ELR (cell line): ENCODE measurements around the gene PDCD2L.
"Not testable (repeated sequence)": the region's sequence is repeated elsewhere in the genome, so short reads cannot be mapped to it uniquely, and the experiment has no call there.

Experiments
- DNase-seq: peaks from one replicate; pipeline ENCODE4 v3.0.0-alpha.2; 2015; ENCODE audit warnings: low read depth

PDCD2L gene

DNA sequence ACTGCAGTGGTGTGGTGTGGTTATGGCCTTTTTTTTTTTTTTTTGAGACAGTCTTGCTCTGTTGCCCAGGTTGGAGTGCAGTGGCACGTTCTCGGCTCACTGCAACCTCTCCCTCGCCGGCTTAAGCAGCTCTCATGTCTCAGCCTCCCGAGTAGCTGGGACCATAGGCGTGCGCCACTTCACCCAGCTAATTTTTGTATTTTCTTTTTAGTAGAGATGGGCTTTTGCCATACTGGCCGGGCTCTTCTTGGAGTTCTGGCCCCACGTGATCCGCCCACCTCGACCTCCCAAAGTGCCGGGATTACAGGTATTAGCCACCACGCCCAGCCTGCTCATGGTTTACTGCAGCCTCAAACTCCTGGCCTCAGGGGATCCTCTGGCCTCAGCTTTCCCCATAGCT lies 7.0 kb downstream of the PDCD2L start:
- no peak for DNase-seq

DNA sequence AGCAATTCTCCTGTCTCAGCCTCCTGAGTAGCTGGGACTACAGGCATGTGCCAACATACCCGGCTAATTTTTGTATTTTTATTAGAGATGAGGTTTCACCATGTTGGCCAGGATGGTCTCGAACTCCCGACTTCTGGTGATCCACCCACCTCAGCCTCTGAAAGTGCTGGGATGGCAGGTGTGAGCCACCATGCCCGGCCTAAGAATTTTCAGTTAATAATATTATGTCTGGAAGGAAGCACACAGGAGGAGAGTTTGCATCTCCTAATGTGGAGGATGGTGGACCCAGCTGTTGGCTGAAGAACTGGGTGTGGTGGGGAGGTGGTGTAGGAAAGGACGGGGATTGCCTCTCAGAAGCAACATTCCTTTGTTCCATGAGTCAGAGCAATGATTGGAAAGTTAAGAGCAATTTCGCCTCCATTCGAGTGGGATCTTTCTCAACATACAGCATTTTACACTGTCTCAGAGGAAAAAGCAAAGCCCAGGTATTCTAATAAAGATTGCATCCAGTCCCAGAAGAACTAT lies 11.9 kb downstream of the PDCD2L start:
- peak; percentile 35 for DNase-seq

DNA sequence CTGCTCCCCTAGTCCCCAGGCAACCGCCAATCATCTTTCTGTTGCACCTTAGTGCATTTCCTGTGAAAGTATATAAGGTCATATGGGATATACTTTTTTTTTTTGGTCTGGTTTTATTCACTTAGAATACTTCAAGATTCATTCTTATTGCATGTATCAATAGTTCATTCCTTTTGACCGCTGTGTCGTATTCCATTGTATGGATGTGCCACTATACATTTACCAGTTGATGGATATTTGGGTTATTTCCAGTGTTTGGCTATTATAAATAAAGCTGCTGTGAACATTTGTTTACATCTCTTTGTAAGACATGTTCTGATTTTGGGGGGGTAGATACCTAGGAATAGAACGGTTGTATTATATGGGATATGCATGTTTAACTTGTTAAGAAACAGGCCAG lies 14.1 kb downstream of the PDCD2L start:
- DNase-seq, result no peak

GRCh38 chr19:34426096-34426661 lies 22.0 kb downstream of the PDCD2L start:
- no peak for DNase-seq

GRCh38 chr19:34428549-34429285 lies 24.5 kb downstream of the PDCD2L start:
- DNase-seq, result peak; percentile 44

DNA sequence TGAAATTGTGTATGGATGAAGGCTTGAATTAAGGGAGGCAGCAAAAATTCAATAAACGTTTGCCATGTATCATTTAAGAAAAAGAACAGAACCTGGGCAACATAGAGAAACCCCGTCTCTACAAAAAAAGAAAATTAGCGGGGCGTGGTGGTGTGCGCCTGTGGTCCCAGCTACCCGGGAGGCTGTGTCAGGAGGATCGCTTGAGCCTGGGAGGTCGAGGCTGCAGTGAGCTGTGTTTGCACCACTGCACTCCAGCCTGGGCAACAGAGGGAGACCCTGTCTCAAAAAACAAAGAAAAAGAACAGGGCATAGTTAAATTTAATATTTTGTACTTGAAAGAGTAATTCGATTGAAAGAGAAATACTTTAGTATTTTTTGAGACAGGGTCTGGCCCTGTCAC lies 25.4 kb downstream of the PDCD2L start:
- no peak for DNase-seq

GRCh38 chr19:34430738-34431625 lies 26.8 kb downstream of the PDCD2L start:
- DNase-seq, result peak; percentile 76

DNA sequence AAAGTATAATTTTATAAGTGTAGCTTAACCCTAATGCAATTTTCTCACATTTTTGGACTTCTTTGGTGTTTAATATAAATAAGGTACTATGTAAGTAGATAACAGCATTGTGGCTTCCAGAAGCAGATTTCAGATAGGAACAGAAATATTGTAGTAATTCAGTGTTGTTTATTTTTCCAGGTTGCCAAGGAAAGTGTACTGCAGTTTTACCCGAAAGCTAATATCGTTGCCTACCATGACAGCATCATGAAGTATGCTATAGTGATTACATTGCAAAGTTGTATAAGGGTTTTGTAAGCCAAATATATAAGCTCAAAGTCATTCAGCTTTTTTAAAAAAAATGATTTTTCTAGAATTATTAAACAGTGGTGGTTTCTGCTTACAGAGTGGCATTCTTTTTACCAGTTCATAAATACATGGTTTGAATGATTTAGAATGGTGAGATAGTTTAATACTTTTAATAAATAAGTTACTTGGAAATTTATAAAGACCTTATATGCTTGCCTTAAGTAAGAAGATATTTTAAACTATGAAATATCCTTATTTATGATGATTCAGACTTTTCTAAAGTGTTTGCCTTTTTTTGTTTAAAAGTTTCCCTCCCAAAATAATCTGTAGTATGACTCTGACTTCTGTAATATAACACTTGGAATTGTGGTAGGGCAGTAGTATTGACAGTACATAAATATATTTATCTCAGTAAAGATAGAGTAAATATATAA lies 27.6 kb downstream of the PDCD2L start:
- no peak for DNase-seq

DNA sequence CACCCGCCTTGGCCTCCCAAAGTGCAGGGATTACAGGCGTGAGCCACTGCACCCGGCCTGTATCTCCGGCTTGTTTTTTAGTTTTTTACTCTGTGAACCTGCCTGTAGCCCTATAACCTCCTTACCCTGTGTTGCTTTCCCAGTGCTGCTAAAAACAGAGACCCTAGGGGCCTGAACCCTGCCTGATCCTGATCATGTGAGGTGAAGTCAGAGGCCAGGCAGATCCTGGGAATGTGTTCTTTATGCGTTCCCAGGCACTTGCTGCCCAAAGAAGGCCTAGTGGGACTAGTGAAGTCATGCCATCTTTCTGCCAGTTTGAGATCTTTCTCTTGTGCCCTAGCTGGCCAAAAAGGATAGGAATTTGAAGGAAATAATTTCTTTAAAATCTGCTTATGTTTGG lies 28.6 kb downstream of the PDCD2L start:
- no peak for DNase-seq

GRCh38 chr19:34436716-34437115 lies 32.5 kb downstream of the PDCD2L start:
- no peak for DNase-seq

DNA sequence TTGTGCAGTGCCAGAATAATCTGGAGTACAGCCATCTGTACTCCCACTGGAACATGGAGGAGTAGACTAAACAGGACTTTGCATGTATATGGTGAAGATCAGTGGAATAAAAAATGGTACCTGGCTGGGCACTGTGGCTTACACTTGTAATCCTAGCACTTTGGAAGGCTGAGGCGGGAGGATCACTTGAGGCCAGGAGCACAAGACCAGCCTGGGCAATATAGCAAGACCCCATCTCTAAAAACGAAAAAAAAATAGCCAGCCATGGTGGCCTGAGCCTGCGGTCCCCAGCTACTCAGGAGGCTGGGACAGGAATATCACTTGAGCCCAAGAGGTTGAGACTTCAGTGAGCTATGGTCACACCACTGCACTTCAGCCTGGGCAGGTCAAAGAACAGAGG lies 44.0 kb downstream of the PDCD2L start:
- no peak for DNase-seq

DNA sequence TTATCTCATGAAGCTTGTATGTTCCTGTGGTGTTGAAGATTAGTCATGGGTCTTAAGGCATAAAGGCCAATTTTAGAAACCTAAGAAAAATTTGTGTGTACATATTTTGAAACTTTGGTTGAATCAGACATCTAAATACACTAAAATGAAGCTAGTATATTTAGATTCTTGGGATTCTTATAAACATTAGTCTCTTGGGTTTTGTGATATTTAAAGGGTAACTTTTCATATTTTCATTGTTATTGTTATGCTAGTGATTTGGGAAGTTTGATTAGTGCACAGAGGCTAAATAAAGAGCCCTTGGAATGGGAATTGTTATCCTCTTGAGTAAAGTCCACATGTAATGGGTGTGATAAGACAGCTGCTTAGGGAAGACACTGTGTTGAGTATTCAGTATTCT lies 48.5 kb downstream of the PDCD2L start:
- no peak for DNase-seq

- no peak for DNase-seq
Observed at GRCh38 chr19:34454091-34454490, 49.9 kb downstream of the PDCD2L start.

DNA sequence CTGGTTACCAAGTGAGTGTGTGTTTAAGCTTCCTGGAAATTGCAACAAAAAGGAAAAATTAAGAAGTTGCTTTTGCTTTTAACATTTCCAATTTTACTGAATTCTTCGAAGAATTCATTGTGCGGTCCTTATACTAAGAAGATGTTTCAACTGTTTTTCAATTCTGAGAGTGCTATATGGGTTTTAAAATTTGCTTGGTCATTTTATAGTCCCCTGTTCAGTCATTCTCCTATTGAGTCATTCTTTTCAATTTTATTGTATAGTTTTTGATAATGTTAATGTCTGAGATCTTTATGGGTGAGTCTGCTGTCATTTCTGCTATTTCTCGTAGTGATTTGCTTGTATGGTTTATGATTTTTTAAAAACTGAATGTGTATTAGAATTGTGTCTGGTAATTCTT lies 50.5 kb downstream of the PDCD2L start:
- no peak for DNase-seq

GRCh38 chr19:34455783-34456480 lies 51.7 kb downstream of the PDCD2L start:
- DNase-seq, result not testable (repeated sequence)

DNA sequence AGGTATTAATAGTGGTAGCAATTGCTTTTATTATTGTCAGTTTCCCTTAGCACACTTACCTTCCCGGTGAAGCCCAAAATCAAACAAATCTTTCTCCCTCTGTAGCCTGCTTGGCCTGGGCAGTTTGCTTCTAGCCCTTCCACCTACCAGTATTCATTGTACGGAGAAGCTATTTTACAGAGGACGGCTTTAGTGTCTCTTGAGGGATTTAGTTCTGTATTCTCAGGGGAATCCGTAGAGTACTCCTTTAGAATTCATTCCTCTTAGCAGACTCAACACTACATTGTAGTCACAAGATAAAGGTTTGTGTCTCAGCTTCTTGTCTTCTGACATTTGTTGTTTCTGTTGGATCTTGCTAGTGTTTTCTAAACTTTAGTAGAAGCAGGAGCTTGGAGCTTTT lies 53.2 kb downstream of the PDCD2L start:
- DNase-seq, result no peak

DNA sequence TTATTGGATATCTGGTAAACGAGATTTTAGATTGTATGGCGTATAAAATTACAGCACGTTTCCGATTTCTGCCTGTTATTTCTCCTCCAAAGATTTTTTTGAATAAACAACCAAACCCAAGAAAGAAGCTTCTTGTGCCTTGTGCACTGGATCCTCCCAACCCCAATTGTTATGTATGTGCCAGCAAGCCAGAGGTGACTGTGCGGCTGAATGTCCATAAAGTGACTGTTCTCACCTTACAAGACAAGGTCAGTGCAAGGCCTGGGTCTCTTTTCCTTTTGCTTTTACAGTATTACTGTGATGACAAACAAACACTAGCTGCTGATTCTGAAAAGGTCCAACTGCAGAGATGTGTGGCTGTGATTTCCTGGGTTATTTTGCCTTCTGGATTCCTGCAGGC lies 54.5 kb downstream of the PDCD2L start:
- no peak for DNase-seq

GRCh38 chr19:34459614-34460013 lies 55.4 kb downstream of the PDCD2L start:
- no peak for DNase-seq

GRCh38 chr19:34461375-34462100 lies 57.3 kb downstream of the PDCD2L start:
- DNase-seq, result no peak

- DNase-seq, result not testable (repeated sequence)
Observed at GRCh38 chr19:34464785-34465184, 60.6 kb downstream of the PDCD2L start.

DNA sequence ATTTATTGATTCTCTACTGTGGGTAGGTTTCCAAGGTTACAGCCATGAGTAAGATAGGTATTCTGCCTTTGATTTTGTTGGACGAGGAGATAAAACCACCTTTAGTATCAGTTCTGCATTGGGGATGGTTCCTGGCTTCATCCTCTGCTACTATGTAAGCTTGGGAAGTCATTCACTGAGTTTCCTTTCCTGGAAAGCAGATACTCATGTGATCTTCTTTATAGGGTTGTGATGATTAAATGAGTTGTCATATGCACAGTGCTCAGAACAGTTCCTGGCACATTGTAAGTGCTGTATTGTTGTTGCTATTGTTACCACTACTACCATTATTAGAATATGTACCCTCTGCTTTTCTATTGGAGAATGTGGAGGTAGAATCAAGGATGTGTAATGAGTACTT lies 64.2 kb downstream of the PDCD2L start:
- DNase-seq, result no peak
